A549 (cell line): ENCODE measurements around the gene CIAO3.

Experiments used
- CBX2 ChIP-seq: fragments of 200-600 bp; sonication (generic); IDR thresholded peaks from 2 replicates; pipeline ENCODE4 v1.6.1; 2016; ENCODE audit warnings: low read depth, mild to moderate bottlenecking, borderline replicate concordance
- EP300 ChIP-seq, 2 experiments: fragments of >200 bp; sonication (Bioruptor Twin); formaldehyde crosslinking; IDR thresholded peaks; 2 replicates in 1 of 2; 3 replicates in 1 of 2; pipeline ENCODE4 v1.6.1; 2016 to 2017
- MAFK ChIP-seq: fragments of 450-650 bp; IDR thresholded peaks from 2 replicates; pipeline ENCODE4 v1.6.1; 2014; ENCODE audit not compliant: partially characterized antibody
- MAZ ChIP-seq: fragments of 150-350 bp; IDR thresholded peaks from 2 replicates; pipeline ENCODE4 v1.6.1; 2014; ENCODE audit warnings: antibody characterized with exemption, low read depth, low read length, borderline replicate concordance
- POLR2A ChIP-seq: IDR thresholded peaks from 2 replicates; pipeline ENCODE4 v1.6.1; 2012; ENCODE audit warnings: mild to moderate bottlenecking, low read length
- RARB ChIP-seq: fragments of 250-450 bp; sonication (Bioruptor Pico); IDR thresholded peaks from 2 replicates; pipeline ENCODE4 v1.8.0; 2021; ENCODE audit warnings: mild to moderate bottlenecking, moderate library complexity
- SMC3 ChIP-seq: fragments of >200 bp; sonication (Bioruptor Twin); formaldehyde crosslinking; IDR thresholded peaks from 3 replicates; pipeline ENCODE4 v1.6.1; 2018; ENCODE audit warnings: inconsistent platforms
- ZNF302 ChIP-seq: fragments of 250-450 bp; sonication (Bioruptor Pico); IDR thresholded peaks from 2 replicates; pipeline ENCODE4 v1.9.0; 2021; ENCODE audit warnings: inconsistent platforms, mild to moderate bottlenecking, moderate library complexity
- TF ChIP-seq, protein P1 (sequence below): fragments of >200 bp; sonication (Bioruptor Twin); formaldehyde crosslinking; IDR thresholded peaks from 3 replicates; pipeline ENCODE4 v1.5.1; 2016
- TF ChIP-seq, protein P2 (sequence below): IDR thresholded peaks from 2 replicates; pipeline ENCODE4 v1.6.1; 2012
- TF ChIP-seq, protein P3 (sequence below): fragments of >200 bp; sonication (Bioruptor Twin); formaldehyde crosslinking; IDR thresholded peaks from 3 replicates; pipeline ENCODE4 v1.6.1; 2016

GRCh38 chr16:722835-723633, 17.8 kb downstream of the CIAO3 start:
- TF ChIP-seq, protein P1, sequence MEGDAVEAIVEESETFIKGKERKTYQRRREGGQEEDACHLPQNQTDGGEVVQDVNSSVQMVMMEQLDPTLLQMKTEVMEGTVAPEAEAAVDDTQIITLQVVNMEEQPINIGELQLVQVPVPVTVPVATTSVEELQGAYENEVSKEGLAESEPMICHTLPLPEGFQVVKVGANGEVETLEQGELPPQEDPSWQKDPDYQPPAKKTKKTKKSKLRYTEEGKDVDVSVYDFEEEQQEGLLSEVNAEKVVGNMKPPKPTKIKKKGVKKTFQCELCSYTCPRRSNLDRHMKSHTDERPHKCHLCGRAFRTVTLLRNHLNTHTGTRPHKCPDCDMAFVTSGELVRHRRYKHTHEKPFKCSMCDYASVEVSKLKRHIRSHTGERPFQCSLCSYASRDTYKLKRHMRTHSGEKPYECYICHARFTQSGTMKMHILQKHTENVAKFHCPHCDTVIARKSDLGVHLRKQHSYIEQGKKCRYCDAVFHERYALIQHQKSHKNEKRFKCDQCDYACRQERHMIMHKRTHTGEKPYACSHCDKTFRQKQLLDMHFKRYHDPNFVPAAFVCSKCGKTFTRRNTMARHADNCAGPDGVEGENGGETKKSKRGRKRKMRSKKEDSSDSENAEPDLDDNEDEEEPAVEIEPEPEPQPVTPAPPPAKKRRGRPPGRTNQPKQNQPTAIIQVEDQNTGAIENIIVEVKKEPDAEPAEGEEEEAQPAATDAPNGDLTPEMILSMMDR: no peak
- TF ChIP-seq, protein P2, sequence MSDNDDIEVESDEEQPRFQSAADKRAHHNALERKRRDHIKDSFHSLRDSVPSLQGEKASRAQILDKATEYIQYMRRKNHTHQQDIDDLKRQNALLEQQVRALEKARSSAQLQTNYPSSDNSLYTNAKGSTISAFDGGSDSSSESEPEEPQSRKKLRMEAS: no peak
- no peak for TF ChIP-seq ZNF302
- TF ChIP-seq CBX2: no peak
- TF ChIP-seq, protein P3, sequence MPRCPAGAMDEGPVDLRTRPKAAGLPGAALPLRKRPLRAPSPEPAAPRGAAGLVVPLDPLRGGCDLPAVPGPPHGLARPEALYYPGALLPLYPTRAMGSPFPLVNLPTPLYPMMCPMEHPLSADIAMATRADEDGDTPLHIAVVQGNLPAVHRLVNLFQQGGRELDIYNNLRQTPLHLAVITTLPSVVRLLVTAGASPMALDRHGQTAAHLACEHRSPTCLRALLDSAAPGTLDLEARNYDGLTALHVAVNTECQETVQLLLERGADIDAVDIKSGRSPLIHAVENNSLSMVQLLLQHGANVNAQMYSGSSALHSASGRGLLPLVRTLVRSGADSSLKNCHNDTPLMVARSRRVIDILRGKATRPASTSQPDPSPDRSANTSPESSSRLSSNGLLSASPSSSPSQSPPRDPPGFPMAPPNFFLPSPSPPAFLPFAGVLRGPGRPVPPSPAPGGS: no peak
- TF ChIP-seq EP300 (IDR thresholded peaks at IDR 0.05): no peak
- TF ChIP-seq POLR2A: no peak
- TF ChIP-seq MAZ: no peak
- no peak for TF ChIP-seq SMC3
- TF ChIP-seq MAFK: no peak
- TF ChIP-seq RARB (CRISPR knock-in tag): no peak
